Raji (cell line): ENCODE measurements around the gene TAF6.

Source experiments
- POLR2A ChIP-seq: IDR thresholded peaks from 2 replicates; pipeline ENCODE4 v1.6.1; 2011; ENCODE audit warnings: low read depth, low read length, control low read depth; ENCODE audit not compliant: insufficient read depth

TAF6 gene

DNA sequence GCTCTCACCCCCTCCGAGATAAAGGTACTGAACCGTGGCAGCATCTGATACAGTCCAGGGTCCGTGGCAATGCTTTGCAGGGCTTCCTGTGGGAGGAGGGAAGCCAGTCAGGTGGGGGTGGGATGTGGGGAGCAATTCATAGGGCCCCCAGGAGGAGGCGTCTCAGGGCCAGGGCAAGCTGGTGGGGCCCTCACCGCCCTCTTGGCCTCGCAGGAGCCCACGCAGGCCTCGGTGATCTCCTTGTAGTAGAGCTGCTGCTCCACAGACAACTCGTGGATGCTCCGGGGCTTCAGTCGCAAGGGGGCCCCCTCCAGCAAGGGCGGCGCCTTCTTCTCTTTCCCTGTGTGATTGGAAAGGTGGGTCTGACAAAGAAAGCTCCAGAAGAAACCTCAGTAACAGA lies 7.2 kb downstream of the TAF6 start:
- no peak for TF ChIP-seq POLR2A

DNA sequence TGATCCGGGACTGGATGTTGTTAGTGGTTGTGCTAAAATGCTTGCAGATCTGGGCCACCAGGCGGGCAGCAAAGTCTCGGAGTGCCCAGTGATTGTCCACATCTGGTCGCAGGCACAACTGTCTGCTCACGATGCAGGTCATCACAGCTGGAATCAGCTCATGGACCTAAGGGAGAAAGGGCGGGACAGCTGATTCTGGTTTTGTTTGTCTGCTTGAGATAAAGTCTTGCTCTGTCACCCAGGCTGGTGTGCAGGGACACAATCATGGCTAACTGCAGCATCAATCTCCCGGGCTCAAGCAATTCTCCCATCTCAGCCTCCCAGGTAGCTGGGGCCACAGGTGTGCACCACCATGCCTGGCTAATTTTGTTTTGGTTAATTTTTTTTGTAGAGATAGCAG lies 8.0 kb downstream of the TAF6 start:
- no peak for TF ChIP-seq POLR2A

DNA sequence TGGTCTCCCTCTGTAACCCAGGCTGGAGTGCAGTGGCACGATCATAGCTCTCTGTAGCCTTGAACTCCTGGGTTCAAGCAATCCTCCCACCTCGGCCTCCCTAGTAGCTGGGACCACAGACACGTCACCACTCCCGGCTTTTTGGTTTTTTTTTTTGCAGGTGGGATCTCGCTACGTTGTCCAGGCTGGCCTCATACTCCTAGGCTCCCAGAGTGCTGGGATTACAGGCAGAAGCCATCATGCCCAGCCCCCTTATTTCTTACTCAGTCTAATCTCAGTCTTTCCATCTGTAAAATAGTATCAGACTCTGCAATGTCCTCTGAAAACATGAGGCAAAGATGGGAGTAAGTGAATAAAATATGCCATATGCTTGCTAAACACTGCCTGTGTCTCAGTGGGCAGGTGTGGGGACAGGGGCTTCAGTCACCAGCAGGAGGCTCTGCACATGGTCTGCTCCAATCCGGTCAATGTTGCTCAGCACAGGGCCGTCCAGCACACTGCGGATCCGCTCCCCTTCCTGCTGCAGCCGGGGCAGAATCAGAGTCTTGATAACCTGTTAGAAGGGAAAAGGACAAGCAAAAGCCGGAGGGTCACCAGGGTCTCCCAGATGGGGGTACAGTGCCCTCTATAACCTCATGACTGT lies 9.5 kb downstream of the TAF6 start:
- no peak for TF ChIP-seq POLR2A

DNA sequence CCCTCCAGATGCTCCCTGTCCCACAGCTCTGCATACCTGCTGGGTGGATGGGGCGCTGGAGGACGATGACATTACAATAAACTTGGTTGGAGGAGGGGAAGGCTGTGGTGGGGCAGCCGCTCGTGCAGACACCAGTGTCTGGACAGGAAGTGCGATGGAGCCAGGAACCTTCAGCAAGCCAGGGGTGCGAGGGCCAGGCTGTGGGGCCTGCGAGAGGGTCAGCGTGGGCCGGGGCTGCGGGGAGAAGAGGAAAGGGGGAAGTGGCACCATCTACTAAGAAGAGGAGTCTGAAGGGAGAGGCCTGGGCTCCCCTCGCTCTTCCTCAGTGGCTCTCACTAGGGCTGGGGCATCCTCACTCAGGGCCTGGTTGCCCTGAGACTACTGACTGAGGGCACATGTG lies 11.3 kb downstream of the TAF6 start:
- TF ChIP-seq POLR2A, result no peak

DNA sequence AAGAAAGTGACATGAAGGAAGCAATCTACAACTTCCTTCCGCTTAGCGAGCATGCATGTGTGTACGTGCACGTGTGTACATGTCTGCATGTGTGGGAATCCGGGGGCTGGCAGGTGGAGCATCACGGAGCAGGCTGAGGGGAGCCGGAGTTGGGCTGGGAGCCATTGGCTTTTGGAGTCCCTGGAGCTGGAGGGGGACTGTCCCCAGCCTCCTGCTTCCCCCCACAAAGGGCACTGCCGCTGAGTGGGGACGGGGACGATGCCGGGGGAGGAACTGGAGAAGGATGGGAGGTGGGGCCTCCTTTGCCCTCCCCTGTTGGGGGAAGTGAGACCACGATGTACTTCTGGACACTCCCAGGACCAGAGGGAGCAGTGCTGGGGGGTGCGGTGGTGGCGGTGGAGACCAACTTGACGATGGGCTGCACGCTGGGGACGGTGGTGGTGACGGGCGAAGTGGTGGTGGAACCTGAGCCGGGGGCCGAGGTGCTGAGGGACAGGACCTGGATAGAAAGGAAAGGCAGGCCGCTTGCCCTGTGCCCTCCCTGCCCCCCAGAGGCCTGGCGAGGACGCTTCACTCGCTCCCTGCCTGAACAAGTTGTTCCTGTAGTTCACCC lies 11.9 kb downstream of the TAF6 start:
- TF ChIP-seq POLR2A, result no peak

DNA sequence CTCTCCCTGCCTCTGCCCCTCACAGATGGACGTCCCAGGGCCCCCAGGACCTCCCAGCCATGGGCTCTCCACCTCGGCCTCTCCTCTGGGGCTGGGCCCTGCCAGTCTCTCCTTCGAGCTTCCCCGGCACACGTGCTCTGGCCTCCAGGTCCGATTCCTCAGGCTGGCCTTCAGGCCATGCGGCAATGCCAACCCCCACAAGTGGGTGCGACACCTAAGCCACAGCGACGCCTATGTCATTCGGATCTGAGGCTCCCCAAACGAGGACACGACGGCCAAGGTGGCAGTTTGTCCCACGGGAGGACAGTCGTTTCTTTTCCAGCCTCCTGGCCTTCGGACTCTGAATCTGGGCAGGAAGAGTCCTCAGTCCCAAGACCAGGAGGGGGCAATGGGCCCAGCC lies 12.5 kb downstream of the TAF6 start:
- no peak for TF ChIP-seq POLR2A

DNA sequence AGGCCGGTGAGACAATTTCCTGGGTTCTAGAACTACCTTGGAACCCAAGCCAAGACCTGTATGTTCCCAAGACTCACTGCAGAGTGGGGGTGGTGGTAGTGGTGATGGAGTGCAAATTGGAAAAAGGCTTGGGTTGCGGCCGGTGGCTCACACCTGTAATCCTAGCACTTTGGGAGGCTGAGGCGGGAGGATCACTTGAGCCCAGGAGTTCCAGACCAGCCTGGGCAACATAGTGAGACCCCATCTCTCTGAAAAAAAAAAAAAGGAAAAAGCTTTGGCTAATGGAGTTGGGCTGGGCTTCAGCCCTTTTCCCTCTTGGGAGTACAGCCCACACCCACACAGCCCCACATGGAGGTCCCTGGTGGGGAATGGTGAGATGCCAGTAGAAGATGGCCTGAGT lies 13.6 kb downstream of the TAF6 start:
- TF ChIP-seq POLR2A, result no peak

DNA sequence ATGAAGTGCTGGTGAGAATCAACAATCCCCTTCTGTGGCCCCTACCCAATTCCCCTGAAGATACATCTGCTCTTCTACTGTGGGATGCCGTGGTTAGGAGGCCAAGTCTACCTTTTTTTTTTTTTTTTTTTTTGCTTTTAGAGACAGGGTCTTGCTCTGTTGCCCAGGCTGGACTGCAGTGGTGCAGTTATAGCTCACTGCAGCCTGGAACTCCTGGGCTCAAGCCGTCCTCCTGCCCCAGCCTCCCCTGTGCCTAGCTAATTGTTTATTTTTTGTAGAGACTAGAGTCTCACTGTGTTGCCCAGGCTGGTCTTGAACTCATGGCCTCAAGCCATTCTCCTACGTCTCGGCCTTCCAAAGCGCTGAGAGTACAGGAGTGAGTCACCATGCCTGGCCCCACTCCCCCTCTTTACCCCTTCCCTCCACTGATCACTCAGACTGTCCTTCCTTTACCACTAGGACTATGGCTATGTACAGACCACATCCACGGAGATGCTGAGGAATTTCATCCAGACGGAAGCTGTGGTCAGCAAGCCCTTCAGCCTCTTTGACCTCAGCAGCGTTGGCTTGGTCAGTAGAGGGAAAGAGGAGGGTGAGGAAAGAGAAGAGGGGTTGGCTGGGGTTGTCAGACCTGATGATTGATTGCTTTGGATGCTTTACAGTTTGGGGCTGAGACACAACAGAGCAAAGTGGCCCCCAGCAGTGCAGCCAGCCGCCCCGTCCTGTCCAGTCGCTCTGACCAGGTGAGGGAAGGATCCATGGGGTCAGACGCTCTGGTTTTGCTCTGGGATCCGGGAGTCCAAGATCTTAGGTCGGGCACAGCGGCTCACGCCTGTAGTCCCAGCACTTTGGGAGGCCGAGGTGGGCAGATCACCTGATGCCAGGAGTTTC lies 16.0 kb downstream of the TAF6 start:
- TF ChIP-seq POLR2A, result no peak

DNA sequence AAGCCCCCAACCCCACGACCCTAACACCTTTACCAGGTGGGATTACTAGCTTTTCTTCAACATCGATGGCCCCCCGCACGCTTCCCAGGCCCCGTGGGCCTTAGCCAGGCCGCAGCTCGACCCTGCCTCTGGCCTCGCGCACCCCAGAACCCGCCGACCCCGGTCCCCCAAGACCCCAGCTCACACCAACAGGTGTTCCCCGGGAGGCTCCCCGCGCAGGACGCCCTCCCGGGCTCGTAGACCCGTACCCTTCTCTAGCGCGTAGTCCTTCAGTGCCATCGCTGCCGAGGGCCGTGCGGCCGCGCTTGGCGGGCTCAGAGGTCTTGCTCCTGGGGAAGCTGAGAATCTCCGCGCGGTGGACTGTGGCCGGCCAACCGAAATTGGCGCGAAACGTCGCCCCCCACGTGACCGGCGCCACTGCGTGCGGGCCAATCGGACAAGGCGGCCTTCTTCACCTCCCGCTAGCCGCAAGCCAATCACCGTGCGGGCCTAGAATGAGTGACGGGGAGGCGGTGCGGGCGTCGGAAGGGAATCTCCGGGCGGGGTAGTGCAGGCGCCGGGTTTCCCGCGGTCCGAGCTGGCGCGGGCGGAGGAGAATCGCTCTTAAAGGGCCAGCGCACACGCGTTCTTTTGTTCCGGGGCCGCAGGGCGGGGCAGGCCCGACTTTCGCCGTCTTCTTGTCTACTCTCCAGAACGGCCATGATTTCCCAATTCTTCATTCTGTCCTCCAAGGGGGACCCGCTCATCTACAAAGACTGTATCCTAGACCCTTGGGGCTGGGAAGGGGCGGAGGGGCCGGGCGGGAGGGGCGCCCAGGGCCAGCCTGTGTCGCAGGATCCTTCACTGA lies 17.9 kb downstream of the TAF6 start, which contains the start of the genes AP4M1 and MCM7:
Gene AP4M1 (plus strand): TSS at position 628 of the 847 bp plus-strand sequence. CDS start 72 bp downstream, at position 700.
Gene MCM7 (minus strand): TSS at position 382 of the 847 bp plus-strand sequence. CDS start 103 bp downstream, at position 279.
- peak; percentile 84 for TF ChIP-seq POLR2A

DNA sequence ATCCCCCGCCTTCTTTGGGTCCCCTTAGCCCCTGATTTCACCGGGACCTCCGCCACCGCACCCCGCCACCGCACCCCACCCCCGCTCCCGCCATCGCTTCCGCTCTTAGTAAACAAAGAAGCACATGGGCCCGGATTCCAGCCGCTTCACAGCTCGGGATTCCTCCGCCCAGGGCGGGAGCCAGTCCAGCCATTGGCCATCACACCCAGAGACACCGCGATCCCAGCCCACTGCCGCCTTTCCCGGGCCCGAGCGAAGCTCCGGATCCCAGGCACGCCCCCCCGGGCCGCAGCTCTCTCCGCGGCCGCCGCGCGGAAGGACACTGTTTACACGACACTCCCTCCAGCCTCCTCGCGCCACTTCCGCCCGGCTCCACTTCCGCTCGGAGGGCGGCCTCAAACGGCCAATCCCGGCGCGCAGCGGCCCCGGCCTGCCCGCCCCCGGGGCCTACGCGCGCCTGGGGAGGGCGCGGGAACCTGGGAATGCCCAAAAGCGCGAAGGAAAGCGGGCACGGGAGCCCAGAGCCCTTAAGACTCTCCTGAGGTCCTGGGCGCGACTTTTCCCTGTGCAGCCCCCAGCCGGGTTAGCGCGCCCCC lies 18.6 kb downstream of the TAF6 start:
- peak; percentile 40; the same call in 1 of the 2 replicates for TF ChIP-seq POLR2A

DNA sequence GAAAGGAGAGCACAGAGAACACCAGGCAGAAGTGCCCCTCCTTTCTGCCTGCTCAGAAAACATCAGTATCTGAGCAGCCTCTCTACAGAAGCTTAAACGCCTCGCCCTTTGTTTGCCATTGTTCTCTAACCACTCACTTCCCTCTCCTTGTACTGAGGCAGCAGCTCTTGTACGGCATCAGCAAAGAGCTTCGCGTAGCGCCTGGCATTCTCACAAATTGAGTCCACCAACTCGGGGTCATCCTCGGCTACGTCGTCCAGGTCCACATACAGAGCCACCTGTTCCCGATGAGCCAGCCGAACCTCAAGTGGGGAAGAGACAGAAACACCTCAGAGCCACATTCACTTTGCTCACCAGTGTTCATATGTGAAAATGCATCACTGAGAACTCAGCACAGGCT lies 19.7 kb downstream of the TAF6 start:
- TF ChIP-seq POLR2A, result no peak

DNA sequence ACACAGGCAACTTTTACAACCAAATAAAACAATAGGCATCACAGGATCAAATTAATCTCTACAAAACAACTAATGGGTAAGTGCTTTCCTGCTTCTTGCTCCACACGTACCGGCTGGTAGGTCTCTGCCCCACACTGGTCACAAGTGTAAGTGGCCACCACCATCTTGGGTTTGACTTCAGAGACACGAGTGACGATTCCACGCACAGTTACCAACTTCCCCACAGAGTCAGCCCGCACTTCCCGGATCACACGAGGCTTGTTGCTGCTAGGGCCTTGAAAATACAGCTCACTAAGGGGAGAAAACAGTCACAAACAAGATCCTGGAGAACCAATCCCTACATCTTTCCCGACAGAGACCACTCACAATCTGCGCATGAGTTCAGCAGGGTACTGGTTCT lies 20.2 kb downstream of the TAF6 start:
- no peak for TF ChIP-seq POLR2A

DNA sequence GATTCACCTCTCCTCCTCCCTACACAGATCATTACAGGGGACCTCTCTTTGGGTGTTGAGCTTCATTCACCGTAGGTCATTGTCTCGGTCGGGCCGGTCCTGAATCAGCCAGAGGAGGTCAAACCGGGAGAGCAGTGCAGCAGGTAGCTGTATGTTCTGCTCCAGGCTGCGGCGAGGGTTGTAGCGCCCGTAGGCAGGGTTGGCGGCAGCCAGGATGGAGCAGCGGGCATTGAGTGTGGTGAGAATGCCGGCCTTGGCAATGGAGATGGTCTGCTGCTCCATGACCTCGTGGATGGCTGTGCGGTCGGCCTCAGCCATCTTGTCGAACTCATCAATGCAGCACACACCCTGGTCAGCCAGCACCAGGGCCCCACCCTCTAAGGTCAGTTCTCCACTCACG lies 23.5 kb downstream of the TAF6 start:
- no peak for TF ChIP-seq POLR2A

DNA sequence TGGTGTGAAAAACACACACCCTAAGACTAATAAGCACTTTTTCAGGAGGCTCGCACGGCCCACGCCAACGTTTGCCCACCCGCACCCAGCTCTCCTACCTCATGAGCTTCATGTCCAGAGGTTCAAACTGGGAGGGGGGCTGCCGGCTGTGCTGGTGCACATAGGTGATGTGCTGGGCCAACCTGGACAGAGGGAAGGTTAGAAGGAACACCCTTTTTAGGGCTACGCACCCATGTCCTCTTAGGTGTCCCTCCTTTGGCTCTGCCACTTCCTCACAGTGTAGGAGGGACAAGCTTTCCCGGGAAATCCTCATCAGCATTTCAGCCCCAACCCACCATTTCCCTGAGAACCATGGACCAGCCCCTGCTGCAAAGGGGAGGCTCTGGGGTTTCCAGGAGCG lies 23.9 kb downstream of the TAF6 start:
- TF ChIP-seq POLR2A, result no peak
